IPS-18a (cell line): Measurements from ENCODE around the gene C1QBP.

Experiments used
- H3K27ac ChIP-seq: one replicate; pipeline ENCODE4 v1.5.1; 2013; ENCODE audit warnings: low read length
- H3K27me3 ChIP-seq: one replicate; pipeline ENCODE4 v1.6.1; 2013; ENCODE audit warnings: mild to moderate bottlenecking, low read length; ENCODE audit not compliant: control insufficient read depth, insufficient read depth
- H3K36me3 ChIP-seq: one replicate; pipeline ENCODE4 v1.6.1; 2013; ENCODE audit warnings: low read depth, low read length; ENCODE audit not compliant: control insufficient read depth
- H3K4me1 ChIP-seq: one replicate; pipeline ENCODE4 v1.6.1; 2013; ENCODE audit warnings: low read depth, low read length; ENCODE audit not compliant: control insufficient read depth
- H3K4me3 ChIP-seq: one replicate; pipeline ENCODE4 v1.5.1; 2013; ENCODE audit warnings: low read length
- H3K9ac ChIP-seq: one replicate; pipeline ENCODE4 v1.6.1; 2013; ENCODE audit warnings: mild to moderate bottlenecking, low read length, moderate library complexity
- H3K9me3 ChIP-seq: one replicate; pipeline ENCODE4 v1.6.1; 2013; ENCODE audit warnings: low read depth, low read length; ENCODE audit not compliant: control insufficient read depth

C1QBP gene

DNA sequence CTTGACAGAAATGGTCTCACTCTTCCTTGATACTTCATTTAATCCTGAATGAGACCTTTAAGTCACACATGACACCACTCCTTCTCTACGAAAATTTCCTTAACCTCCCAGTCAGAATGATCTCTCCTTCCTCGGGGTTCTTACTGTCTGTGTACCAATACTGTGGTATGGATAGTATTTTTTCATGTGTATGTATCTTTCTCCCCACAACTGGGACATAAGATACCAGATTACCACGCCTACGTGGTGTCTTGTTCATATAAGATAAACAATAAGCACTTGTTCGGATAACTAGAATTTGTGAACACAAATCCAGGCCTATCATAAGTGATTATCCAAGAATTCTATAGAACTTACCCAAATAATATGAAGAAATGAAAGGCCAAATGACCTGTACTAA lies 30.8 kb downstream of the C1QBP start:
- no peak overlapping the region for H3K9ac ChIP-seq
- H3K27ac ChIP-seq = no peak overlapping the region
- H3K36me3 ChIP-seq = peaks cover 95% of the 10 kb centered on the region
- no peaks in the 10 kb centered on the region for H3K4me1 ChIP-seq
- H3K27me3 ChIP-seq = no peaks in the 10 kb centered on the region
- no peak overlapping the region for H3K4me3 ChIP-seq
- H3K9me3 ChIP-seq = no peaks in the 10 kb centered on the region

DNA sequence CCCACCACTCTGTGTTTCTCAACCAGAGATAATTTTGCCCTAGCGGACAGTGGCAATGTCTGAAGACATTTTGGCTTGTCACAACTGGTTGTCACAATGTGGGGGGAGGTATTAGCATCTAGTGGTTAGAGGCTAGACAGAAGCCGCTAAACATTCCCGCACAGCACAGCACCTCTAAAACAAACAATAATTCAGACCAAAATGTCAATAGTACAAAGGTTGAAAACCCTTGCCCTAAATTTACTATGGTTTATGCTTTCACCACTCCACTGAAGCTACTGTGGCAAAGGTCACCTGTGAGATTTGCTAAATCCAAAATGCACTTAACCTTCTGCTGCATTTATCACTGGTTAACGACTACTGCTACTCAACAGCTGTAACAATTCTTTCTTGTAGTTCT lies 33.6 kb downstream of the C1QBP start:
- Histone ChIP-seq H3K9me3 (no peaks in the 10 kb centered on the region), H3K4me1 (no peaks in the 10 kb centered on the region), H3K4me3 (no peak overlapping the region), H3K9ac (no peak overlapping the region), H3K27me3 (no peaks in the 10 kb centered on the region), H3K36me3 (peaks cover 91% of the 10 kb centered on the region), H3K27ac (no peak overlapping the region)

DNA sequence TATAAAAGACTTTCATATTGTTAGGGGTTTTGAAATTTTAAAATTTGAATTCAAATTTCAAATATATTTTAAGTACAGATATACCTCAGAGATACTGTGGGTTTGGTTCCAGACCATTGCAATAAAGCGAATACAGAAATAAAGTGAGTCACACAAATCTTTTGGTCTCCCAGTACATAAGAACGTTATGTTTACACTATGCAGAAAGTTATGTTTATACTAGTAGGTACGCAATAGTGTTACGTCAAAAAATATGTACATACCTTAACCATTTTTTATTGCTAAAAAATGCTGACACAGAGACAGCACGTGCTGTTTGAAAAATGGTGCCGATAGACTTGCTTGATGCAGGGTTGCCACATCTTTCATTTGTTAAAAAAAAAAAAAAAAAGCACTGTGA lies 39.2 kb downstream of the C1QBP start:
- H3K27me3 ChIP-seq = no peaks in the 10 kb centered on the region
- peaks cover 77% of the 10 kb centered on the region for H3K36me3 ChIP-seq
- H3K9me3 ChIP-seq = no peaks in the 10 kb centered on the region
- H3K9ac ChIP-seq = no peak overlapping the region
- no peaks in the 10 kb centered on the region for H3K4me1 ChIP-seq
- H3K4me3 ChIP-seq = no peak overlapping the region
- H3K27ac ChIP-seq = no peak overlapping the region

DNA sequence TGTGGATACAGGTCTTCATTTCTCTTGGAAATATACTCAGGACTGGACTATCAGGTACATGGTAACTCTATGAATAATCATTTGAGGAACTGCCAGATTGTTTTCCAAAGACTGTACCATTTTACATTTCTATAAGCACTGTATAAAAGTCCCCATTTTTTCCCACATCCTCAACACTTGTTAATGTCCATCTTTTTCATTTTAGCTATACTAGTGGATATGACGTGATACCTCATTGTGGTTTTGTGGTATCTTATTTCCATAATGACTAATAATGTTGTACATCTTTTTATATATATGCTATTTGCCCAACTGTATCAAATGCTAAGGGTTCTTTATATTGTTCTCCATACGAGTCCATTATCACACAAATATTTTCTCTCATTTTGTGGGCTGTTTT lies 42.3 kb downstream of the C1QBP start:
- Histone ChIP-seq H3K4me1 (no peaks in the 10 kb centered on the region), H3K36me3 (peaks cover 76% of the 10 kb centered on the region), H3K27me3 (no peaks in the 10 kb centered on the region), H3K9me3 (no peaks in the 10 kb centered on the region), H3K4me3 (no peak overlapping the region), H3K9ac (no peak overlapping the region), H3K27ac (no peak overlapping the region)

DNA sequence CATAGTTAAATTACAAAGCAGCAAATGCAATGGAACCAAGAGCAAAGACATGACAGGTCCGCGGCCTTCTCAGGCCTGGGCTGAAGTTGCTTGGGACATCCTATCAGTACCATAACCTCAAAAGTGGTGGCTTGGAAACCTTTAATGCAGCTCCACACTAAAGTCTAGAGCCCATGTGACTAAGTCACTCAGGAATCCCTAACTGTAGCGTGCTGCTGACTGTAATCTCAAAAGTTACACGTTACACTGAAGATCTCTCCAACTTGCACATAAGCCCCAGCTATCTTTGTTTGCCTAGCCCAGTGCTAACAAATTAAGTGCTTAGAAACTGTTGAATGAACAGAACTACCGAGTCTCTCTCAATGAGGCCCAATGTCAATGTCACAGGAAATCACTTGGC lies 47.3 kb downstream of the C1QBP start:
- no peaks in the 10 kb centered on the region for H3K9me3 ChIP-seq
- H3K27me3 ChIP-seq = no peaks in the 10 kb centered on the region
- peaks cover 82% of the 10 kb centered on the region for H3K36me3 ChIP-seq
- H3K9ac ChIP-seq = no peak overlapping the region
- H3K27ac ChIP-seq = no peak overlapping the region
- no peaks in the 10 kb centered on the region for H3K4me1 ChIP-seq
- H3K4me3 ChIP-seq = no peak overlapping the region
